CMK (cell line): ENCODE results near the gene CPSF3.

ENCODE experiments used
- DNase-seq: peaks from one replicate; pipeline ENCODE4 v3.0.0-alpha.2; 2010; ENCODE audit warnings: low read depth

Gene CPSF3

DNA sequence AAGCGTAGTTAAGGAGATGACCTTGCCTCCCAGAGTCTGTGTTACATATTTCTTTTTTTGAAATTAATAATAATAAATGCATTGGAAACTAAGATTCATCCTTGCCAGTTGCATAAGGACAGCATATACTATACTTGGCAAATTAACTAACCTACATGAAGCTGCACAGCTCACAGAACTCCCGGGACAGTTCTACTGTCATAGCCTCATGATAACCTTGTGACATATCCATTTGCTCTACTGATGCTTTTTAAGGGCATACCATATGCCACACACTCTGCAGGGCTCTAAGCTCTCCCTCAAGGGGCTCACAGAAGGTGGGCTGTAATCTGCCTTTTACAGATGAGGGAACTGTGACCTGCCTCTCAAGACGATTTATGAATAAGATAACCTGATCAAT is 3.9 kb upstream of the CPSF3 start:
- DNase-seq: no peak

DNA sequence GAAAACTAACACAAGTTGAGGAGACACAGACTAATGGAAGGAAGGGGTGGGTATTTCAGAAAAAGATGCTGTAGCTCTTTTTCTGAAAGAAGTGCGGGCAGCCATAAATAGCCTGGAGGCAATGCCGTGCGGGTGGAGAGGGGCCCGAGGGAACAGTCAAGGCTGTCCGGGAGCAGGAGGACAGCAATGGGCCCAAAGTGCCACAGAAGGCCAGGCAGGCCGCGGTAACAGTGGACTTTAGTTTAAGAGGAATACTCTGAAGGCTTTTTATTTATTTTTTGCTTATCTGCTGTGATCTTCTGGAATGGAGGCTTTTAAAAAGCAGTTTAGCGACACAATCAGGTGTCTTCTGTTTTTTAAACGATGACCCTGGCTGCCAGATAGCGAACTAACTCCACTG is 3.0 kb upstream of the CPSF3 start:
- no peak for DNase-seq

DNA sequence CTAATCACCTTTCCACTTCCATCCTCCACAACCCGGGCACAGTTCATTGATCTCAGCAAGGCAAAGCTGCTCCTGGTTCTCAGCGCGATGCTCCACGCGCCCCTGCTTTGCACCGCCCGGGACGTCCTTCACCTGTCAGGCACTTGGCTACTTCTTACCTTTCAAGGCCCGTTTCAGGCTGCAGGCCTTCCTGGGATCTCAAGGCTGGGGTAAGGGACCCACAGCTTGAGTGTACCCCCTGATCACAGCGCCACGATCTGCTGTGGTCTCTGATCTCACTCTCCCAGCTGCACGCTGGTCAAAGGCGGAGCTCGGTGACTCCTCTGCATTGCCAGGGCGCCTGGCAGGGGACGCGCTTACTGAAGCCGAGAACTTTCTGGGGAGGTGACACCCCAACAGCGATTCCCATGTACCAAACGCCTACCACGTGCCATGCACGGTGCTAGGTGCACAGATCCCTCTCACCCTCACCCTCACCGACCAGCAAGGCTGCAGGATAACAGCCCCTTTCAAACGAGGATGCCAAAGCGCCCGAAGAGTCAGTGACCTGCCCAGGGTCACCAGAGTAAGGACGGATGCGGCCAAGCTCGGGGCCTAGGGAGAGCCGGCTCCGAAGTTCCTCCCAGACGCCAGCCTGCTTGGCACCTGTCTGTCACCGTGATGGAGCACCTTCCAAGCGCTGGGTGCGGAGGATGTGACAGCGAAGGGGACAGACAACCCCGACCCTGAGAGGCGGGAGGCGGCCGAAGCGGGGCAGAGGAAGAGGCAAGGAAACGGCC is 944 bp upstream of the CPSF3 start:
- peak; percentile 39 for DNase-seq

DNA sequence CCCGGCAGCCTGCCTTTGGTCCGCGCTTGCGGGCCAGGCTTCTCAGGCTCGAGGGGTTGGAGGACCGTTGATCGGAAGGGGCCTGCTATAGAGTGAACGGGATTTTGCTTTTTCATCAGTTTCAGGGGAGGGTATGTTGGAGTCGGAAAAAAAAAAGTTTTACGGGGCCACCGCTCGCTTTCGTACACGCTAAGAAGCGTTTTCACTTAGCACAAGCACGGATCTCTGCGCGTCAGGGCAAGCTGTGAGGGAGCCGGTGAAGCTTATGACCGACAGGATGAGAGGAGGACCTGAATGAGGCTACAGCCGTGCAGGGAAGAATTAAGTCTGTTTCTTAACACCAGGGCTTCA is 443 bp downstream of the CPSF3 start:
- DNase-seq: no peak

DNA sequence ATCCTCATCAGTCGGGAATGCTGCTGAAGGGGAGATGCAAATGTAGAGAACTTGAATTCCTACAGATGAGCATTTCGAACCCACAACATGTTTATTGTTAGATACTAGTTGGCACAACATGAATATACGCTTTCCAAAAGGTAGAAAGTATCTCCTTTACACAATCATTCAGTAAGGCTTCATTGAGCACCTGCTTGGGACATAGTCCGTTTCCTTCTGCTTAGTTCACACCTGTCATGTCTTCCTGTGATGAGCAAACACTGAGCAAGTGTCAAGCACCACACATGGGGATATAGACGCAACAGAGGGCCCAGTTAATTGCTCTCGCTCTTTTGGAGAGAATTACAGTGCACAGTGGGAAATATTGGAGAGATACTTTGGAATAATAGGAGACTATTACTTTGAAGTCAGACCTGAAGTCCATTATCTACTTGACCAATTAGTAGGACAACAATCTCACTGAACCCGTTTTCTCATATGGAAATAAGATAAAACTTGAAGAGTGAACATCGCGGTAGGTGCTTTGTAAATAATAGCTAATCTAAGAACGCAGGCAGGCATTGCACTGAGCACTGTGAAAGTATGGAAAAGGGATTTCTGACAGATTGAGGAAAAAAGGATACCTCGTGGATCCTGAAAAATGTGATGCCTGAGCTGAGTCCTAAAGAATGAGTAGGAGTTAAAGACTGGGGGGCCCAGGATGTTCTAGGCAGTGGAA is 1.2 kb downstream of the CPSF3 start:
- DNase-seq: no peak

DNA sequence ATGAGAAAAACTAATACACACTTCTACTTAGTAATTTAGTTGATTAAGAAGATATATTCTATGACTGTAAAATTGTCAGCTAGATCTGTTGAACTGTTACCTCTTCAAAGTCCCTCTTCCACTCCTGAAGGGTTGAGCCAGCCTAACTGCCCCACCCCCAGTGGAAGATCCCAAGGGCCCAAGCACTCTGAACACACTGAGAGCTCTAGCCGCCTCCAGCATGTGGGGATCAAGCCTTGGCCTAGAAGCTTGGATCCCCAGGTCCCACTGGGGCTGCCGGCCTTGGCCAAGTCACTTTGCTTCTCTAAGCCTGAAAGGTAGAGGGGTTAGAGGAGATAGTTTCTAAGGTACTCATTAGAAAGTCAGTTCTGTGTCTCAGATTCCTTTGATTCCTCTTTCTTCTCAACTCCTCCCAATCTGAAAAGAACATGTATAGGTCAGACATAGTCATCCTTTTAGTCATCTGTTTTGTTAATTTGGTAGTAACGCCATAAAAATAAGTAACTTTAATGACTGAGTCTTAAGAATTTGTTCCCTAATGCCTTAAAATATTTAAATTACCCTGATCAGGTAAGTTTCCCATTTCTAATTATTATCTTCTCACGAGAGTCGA is 5.6 kb downstream of the CPSF3 start:
- DNase-seq: no peak

DNA sequence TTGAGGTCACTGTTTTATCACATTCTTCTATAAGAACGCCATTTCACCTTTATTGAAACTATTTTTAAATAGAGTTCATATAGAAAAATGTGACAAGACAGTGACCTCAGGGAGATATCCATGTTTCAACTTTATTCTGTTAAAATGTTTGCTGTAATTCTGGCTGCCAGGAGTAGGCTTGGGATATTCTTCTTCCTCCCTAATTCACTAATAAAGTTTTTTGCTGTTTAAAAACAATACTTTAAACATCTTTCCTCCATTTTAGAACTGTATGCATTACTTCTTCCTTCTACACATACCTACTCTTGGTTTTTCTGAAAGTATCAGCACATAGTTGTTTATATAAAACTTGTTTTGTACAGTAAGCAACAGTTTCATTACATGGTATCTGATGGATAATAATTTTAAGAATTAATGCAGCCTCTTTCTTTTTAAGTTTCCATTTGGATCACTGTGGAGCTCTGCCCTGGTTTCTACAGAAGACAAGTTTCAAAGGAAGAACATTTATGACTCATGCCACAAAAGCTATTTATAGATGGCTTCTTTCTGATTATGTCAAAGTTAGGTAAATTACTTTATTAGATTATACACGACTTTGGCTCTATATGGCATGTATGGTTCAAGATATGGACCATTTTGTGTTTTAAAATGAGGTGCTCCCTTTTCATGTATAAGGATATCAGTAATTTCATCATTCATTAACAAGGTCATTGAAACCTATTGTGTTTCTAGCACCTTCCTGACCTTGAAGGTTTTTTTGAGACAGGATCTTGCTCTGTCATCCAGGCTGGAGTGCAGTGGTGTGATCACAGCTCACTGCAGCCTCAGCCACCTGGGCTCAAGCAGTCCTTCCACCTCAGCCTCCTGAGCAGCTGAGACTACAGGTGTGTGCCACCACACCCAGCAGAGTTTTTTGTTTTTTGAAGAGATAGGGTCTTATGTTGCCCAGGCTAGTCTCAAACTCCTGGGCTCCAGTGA is 7.2 kb downstream of the CPSF3 start:
- DNase-seq: no peak

DNA sequence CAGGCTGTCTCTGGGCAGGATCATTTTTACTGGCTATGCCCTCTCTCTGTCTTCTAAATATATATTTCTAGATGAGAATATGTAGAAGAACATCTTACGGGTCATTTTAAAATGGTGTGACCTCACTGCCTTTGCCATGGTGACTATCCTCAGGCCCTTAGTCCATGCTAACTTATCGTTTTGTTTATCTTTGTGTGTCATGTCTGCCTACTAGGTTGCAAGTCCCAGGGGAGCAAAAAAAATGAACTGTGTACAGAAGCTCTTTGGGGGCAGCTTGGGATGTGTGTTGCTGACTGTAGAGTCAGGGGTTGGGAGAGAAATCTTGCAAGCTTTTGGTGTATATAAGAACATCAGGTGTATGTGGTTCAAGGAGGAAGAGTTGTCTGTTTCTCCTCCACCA is 11.0 kb downstream of the CPSF3 start:
- DNase-seq: no peak

DNA sequence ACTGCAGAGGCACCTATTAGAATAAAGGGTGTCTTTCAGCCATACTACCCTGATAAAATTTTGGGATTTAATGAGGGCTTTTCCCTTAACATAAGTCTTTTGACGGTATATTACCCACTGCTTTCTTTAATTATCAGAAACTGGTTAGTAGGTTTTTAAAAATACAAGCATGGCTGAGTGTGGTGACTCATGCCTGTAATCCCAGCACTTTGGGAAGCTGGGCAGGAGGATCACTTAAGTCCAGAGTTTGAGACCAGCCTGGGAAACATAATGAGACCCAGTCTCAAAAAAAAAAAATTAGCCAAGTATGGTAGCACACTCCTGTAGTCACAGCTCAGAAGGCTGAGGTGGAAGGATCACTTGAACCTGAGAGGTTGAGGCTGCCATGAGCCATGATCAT is 16.1 kb downstream of the CPSF3 start:
- DNase-seq: no peak

DNA sequence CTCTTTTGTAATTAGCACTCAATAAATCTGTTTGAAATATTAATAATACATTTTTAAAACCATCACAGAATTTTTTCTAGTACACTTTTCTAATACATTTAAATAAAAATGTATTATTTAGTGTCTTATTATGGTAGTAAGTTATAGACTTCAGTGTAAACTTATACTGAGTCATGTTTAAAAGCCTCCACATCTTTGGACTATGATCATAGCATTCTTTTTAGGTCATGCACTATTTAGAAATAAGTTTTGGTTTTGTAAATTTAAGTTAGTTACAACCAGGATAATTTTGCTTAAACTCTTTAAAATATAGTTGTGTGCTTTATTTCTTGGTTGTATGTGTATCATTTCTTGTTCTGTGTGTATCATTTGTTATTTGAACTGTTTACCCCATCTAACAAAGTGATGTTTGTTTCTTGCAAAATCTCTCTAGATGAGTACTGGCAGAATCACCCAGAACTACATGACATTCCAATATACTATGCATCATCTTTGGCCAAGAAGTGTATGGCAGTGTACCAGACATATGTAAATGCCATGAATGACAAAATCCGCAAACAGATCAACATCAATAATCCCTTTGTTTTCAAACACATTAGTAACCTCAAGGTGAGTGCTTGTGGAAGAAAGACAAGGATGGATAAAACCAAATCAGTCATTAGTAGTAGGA is 16.7 kb downstream of the CPSF3 start:
- DNase-seq: no peak

DNA sequence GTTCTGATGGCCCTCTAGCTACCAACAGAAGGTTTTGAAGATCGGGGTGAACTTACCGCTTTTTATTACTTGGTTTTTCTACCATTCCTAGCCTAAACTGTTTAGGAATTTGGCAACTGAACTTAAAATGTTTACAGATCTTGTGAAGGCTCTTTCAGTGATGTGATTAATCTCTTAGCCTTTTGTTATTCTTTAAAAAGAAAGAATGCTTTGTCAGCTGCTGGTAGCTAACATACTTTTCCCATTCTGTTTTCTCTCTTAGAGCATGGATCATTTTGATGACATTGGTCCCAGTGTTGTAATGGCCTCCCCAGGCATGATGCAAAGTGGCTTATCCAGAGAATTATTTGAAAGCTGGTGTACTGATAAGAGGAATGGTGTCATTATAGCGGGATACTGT is 18.1 kb downstream of the CPSF3 start:
- no peak for DNase-seq

DNA sequence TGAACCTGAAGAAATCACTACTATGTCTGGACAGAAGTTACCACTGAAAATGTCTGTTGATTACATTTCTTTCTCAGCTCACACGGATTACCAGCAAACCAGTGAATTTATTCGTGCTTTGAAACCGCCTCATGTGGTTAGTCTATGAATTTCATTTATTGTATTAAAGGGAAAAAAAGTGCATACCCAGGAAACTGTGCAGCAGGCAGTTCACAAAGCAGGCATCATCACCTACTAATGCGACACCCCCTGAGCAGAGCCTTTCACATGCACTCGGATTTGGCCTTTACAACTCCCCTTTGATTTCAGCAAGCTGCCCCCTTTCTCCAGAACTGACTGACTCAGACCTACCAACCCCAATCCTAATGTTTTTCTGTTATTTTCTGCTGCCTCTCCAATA is 20.1 kb downstream of the CPSF3 start:
- DNase-seq: no peak

DNA sequence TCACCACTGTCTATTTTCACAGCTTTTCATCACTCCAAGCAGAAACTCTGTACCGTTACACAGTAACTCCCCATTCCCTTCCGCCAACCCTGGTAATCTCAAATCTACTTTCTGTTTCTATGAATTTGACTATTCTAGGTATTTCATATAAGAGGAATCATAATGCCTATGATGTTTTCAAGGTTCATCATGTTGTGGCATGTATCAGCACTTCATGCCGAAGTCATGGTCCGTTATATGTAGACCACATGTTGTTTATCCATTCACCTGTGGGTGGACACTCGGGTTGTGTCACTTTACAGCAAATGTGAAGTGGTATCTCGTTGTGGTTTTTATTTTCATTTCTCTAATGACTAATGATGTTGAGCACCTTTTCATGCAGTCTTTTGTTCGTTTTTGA is 21.6 kb downstream of the CPSF3 start:
- no peak for DNase-seq

DNA sequence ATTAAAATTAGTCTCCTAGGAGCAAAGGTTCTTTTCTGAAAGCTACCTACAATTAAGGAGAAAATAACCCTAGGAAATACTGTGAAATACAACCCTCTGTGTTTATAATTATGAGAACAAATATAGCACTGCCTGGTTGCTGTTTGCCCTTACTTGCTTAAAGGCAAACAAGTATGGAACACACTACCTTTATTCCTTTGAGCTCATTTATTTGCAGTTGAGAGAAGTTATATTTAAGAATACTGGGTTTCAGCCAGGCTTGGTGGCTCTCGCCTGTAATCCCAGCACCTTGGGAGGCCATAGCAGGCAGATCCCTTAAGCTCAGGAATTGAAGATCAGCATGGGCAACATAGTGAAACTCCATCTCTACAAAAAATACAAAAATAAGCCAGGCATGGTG is 27.8 kb downstream of the CPSF3 start:
- no peak for DNase-seq

DNA sequence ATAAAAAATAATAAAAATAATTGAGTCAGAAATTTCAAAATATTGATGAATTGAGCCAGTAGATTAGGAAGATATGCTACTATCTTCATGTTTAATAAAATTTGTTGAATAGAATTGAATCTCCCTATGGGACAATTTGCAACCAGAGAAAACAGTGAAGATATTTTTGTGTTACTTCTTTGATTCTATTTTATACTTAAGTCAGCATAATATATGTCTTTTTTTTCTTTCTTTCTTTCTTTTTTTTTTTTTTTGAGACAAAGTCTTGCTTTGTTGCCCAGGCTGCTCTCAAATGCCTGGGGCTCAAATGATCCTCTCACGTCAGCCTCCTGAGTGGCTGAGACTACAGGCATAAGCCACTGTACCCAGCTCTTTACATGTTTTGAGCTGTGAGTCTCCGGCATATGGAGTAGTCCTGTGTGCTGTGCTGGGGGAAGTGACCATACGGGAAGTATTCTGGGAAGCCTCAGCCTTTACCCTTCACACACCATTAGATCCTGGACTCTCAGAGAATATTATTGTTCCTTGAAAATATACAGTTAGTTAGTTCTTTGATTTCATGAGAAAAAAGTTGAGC is 37.1 kb downstream of the CPSF3 start:
- DNase-seq: no peak

DNA sequence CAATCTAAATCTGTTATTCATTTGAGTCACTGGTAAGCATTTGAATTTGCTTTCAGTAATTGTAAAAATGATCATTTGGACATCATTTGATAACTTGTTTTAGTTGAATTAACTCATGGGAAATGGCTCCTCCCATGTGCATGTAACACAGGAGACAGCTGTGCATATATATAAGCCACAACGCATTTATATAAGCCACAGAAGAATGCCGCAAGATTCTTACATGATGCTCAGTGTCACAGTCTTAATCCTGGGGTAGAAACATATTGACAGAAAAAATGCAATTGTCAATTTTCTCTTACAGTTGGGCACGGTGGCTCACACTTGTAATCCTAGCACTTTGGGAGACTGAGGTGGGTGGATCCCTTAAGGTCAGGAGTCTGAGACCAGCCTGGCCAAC is 37.6 kb downstream of the CPSF3 start:
- DNase-seq: no peak

DNA sequence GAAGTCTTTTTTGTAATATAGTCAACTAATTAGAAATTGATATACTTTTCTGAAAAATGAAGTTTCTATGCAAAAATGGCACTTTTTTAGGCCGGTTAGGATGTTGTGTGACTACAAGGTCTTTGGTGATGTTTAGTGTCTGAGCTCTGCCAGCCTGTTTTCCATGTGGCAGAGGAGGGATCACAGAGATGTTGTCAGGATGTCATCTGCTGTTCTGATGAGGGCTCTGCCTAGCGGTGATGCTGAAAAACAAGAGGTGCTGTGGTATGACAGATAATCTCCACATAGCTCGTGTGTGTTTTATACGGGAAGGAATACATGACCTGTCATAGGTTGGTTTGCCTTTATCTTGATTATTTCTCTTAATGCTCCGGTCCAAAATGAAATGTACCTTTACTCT is 38.9 kb downstream of the CPSF3 start:
- no peak for DNase-seq

DNA sequence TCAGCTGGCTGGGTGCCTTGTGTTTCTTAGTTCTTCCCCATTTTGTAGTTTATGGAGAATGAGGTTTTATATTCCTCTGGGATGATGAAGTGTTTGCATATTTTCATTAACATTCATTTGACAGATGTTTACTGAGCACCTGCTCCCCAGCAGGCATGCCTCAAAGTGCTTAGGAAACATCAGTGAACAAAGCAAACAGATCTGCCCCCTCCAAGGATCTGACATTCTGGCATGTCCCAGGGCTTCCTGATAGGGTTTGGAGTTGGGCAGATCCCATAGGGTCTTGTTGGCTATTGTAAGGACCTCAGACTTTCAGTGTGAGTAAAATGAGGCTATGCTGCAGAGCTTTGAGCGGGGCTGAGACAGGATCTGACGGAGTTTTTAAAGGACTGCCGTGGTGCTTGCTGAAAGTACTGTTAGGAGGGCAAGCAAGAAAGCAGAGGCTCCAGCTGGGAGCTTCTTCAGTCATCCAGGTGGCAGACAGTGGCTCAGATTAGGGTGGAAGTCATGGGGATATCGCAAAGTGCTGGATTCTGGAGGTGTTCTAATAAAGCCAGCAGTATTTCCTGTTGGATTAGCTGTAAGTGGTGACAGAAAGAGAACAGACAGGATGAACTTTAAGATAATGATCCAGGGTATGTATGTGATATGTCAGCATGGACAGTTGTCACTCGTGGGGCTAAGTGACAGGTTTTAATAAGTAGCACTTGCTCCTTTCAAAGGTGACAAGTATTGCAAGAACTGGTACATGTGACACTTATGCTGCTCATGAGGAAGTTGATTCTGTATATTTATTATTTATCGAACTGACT is 39.6 kb downstream of the CPSF3 start:
- DNase-seq: no peak

DNA sequence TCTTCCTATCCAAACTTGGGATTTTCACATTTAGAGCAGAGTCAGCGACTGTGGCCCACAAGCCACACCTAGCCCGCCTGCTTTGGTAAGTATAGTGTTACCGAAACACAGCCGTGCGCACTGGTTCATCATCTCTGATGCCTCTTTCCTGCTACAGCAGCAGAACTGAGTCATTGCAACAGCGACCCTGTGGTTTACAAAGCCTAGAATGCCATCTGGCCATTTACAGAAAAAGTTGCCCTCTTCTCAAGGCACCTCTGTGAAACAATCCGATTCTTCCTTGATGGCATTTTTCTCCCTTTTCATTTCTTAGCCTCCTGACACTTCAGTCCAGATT is 40.2 kb downstream of the CPSF3 start:
- no peak for DNase-seq

DNA sequence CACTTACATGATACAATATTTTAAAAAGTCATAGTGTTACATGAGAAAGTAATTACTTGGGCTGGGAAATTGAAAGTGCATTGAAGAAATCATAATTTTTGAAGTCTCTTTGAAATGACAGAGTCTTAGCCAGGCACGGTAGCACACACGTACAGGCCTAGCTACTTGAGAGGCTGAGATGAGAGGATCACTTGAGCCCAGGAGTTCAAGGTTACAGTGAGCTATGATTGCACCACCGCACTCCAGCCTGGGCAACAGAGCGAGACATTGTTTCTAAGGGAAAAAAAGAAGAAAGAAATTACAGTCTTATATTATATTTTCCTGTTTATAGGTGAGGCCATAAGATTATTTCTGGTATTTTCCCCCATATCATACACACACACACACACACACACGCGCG is 41.7 kb downstream of the CPSF3 start:
- DNase-seq: no peak
